SK-N-MC (cell line): ENCODE results near the gene ARHGAP22.

Source experiments
- DNase-seq: peaks from one replicate; pipeline ENCODE4 v3.0.0-alpha.2; 2011; ENCODE audit warnings: low read depth, low spot score
- H3K27ac ChIP-seq: fragments of 200-600 bp; sonication (generic); 2 replicates; pipeline ENCODE4 v1.5.1; 2016; ENCODE audit warnings: mixed run types
- H3K36me3 ChIP-seq: fragments of 200-600 bp; sonication (generic); 2 replicates; pipeline ENCODE4 v1.6.1; 2017; ENCODE audit warnings: antibody characterized with exemption, low read length, mixed read lengths; ENCODE audit not compliant: insufficient read depth
- H3K4me3 ChIP-seq: fragments of 200-600 bp; sonication (generic); 2 replicates; pipeline ENCODE4 v1.5.1; 2016
- H3K9ac ChIP-seq: fragments of 200-600 bp; sonication (generic); 2 replicates; pipeline ENCODE4 v1.8.0; 2017; ENCODE audit warnings: mixed run types, mixed read lengths; ENCODE audit not compliant: insufficient read length
- H3K9me3 ChIP-seq: fragments of 200-600 bp; sonication (generic); 2 replicates; pipeline ENCODE4 v1.6.1; 2017; ENCODE audit warnings: low read depth, mild to moderate bottlenecking, antibody characterized with exemption, low read length, moderate library complexity, mixed read lengths
- EZH2 ChIP-seq: fragments of 200-600 bp; sonication (generic); IDR thresholded peaks from one replicate; pipeline ENCODE4 v1.6.1; 2017; ENCODE audit warnings: antibody characterized with exemption
- FOXP2 ChIP-seq: optimal IDR thresholded peaks from 2 replicates; pipeline ENCODE3; 2011; ENCODE audit warnings: mild to moderate bottlenecking, moderate library complexity; ENCODE audit not compliant: insufficient read depth; ENCODE audit errors: extremely low read length, control extremely low read depth
- POLR2AphosphoS5 ChIP-seq: IDR thresholded peaks from 2 replicates; pipeline ENCODE4 v1.6.1; 2012; ENCODE audit warnings: mild to moderate bottlenecking, low read depth, low read length, borderline replicate concordance

Gene ARHGAP22

GRCh38 chr10:48502791-48503190 lies 102.1 kb downstream of the ARHGAP22 start:
- H3K36me3 ChIP-seq, result no peaks in the 10 kb centered on the region
- H3K9ac ChIP-seq, result no peak overlapping the region
- no peak for TF ChIP-seq FOXP2
- TF ChIP-seq EZH2, result no peak
- no peak for TF ChIP-seq POLR2AphosphoS5
- no peak for DNase-seq
- no peaks in the 10 kb centered on the region for H3K9me3 ChIP-seq
- no peak overlapping the region for H3K4me3 ChIP-seq
- H3K27ac ChIP-seq, result no peak overlapping the region

- TF ChIP-seq EZH2, result no peak
- no peak for TF ChIP-seq FOXP2
- TF ChIP-seq POLR2AphosphoS5, result no peak
- Histone ChIP-seq H3K36me3 (no peaks in the 10 kb centered on the region), H3K4me3 (no peak overlapping the region), H3K9me3 (no peaks in the 10 kb centered on the region), H3K9ac (no peak overlapping the region), H3K27ac (no peak overlapping the region)
- DNase-seq, result no peak
Observed at GRCh38 chr10:48501787-48502771, 102.8 kb downstream of the ARHGAP22 start.

GRCh38 chr10:48501226-48501625 lies 103.6 kb downstream of the ARHGAP22 start:
- Histone ChIP-seq H3K9me3 (no peaks in the 10 kb centered on the region), H3K9ac (no peak overlapping the region), H3K36me3 (no peaks in the 10 kb centered on the region), H3K27ac (no peak overlapping the region), H3K4me3 (no peak overlapping the region)
- no peak for TF ChIP-seq EZH2
- no peak for TF ChIP-seq FOXP2
- no peak for TF ChIP-seq POLR2AphosphoS5
- no peak for DNase-seq

GRCh38 chr10:48500771-48501170 lies 104.1 kb downstream of the ARHGAP22 start:
- no peak for TF ChIP-seq EZH2
- TF ChIP-seq FOXP2, result no peak
- no peak for TF ChIP-seq POLR2AphosphoS5

GRCh38 chr10:48498940-48499510 lies 105.8 kb downstream of the ARHGAP22 start:
- Histone ChIP-seq H3K9ac (no peak overlapping the region), H3K36me3 (no peaks in the 10 kb centered on the region), H3K9me3 (no peaks in the 10 kb centered on the region), H3K4me3 (no peak overlapping the region), H3K27ac (no peak overlapping the region)
- no peak for DNase-seq
- TF ChIP-seq POLR2AphosphoS5, result no peak
- TF ChIP-seq FOXP2, result no peak
- TF ChIP-seq EZH2, result no peak

More at GRCh38 chr10:48500771-48501170, 104.1 kb downstream of the ARHGAP22 start:
- no peak for DNase-seq
- H3K36me3 ChIP-seq, result no peaks in the 10 kb centered on the region
- no peaks in the 10 kb centered on the region for H3K9me3 ChIP-seq
- H3K9ac ChIP-seq, result no peak overlapping the region
- no peak overlapping the region for H3K4me3 ChIP-seq
- no peak overlapping the region for H3K27ac ChIP-seq

DNA sequence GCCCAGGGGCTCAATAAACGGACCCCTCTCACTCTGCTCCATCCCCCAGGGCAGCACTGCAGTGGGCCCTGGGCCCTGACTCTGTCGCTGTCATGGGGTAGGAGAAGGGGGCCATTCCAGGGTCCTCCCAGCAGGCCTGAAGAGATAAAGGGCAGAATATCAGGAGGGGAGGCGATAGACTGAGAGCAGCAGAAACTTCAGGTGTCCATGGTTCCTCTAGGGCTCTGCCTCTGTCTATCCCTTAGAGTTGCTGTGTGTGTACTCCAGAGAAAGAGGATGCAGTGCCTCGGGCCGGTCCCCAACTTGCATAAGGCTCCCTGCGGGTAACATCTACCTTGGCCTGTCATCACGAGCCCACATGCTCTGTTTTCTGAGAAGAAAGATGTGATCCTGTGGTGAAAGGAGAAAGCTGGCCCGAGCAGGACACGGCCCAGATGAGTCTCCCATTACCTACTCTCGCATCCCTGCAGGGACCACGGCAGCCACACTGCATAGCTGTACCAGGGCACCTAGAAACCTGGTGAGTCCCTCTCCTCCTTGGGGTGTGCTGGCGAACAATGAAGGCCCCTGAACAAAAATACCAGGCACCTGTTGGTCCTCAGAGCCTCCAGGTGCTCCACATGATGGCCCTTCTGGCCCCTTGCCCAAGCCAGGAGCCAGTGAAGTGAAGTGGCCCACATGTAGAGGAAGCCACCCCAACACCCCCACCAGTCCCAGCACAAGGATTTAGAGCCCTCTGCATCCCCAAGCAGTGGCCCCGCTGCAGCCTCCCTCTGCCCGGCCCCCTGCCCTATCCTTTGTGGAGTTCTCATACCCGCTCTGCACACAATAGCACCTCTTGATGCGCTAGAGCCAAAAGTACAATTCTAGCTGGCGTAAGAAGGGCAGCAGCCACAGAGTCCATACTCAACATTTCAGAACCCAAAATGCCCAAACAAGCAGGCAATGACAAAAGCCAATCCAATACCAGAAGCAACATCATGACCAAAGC lies 106.8 kb downstream of the ARHGAP22 start:
- Histone ChIP-seq H3K9ac (no peak overlapping the region), H3K4me3 (no peak overlapping the region), H3K9me3 (no peaks in the 10 kb centered on the region), H3K36me3 (no peaks in the 10 kb centered on the region), H3K27ac (no peak overlapping the region)
- no peak for DNase-seq
- no peak for TF ChIP-seq FOXP2
- TF ChIP-seq POLR2AphosphoS5, result no peak
- TF ChIP-seq EZH2, result no peak

- DNase-seq, result no peak
- H3K4me3 ChIP-seq, result no peak overlapping the region
- no peaks in the 10 kb centered on the region for H3K9me3 ChIP-seq
- no peak overlapping the region for H3K9ac ChIP-seq
- no peaks in the 10 kb centered on the region for H3K36me3 ChIP-seq
- no peak overlapping the region for H3K27ac ChIP-seq
- TF ChIP-seq FOXP2 (no peak), EZH2 (no peak), POLR2AphosphoS5 (no peak)
Observed at GRCh38 chr10:48496831-48497779, 107.8 kb downstream of the ARHGAP22 start.
